ENCODE measurements around the gene DKK1.

DKK1 gene

DNA sequence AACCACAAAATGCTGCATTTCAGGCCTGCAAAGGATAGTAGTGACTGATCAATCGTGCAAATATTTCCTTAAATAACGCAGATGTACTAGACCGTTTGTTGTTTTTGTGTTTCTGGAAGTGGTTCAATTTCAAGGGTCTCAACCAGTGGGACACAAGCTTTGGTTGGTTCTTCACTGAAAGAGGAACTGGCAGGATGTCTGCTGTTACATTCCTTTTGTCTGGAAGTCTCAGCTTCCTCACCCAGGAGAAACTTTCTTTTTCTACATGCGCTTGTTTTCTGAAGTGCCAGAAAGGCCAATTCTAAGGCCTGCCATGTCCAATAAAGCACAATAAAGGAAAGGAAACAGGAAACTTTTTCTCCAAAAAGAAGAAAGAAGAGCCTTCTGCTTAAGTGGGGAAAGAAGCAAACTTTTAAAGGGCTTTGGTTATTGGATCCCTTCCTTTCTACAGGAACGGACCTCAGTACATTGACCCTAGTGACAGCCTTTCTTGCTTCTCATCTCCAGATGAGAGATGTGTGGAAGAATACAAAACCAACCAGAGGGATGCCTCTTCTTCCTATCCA, 4.1 kb downstream of the DKK1 start:
- no peak for DNase-seq
- Histone ChIP-seq H3K4me1 (peaks cover 0 to 20% (median 19%) of the 10 kb centered on the region in 4 donors), H3K36me3 (no peaks in the 10 kb centered on the region), H3K27ac (no peak overlapping the region), H3K9me3 (no peaks in the 10 kb centered on the region), H3K4me3 (no peak overlapping the region), H3K27me3 (peaks cover 0 to 17% of the 10 kb centered on the region in 2 donors)
- TF ChIP-seq, protein P1, sequence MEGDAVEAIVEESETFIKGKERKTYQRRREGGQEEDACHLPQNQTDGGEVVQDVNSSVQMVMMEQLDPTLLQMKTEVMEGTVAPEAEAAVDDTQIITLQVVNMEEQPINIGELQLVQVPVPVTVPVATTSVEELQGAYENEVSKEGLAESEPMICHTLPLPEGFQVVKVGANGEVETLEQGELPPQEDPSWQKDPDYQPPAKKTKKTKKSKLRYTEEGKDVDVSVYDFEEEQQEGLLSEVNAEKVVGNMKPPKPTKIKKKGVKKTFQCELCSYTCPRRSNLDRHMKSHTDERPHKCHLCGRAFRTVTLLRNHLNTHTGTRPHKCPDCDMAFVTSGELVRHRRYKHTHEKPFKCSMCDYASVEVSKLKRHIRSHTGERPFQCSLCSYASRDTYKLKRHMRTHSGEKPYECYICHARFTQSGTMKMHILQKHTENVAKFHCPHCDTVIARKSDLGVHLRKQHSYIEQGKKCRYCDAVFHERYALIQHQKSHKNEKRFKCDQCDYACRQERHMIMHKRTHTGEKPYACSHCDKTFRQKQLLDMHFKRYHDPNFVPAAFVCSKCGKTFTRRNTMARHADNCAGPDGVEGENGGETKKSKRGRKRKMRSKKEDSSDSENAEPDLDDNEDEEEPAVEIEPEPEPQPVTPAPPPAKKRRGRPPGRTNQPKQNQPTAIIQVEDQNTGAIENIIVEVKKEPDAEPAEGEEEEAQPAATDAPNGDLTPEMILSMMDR (IDR thresholded peaks at IDR 0.05), result no peak
- intact Hi-C loops (cut with DNase I; ENCODE audit: low total_unique reads), result no loop called here

DNA sequence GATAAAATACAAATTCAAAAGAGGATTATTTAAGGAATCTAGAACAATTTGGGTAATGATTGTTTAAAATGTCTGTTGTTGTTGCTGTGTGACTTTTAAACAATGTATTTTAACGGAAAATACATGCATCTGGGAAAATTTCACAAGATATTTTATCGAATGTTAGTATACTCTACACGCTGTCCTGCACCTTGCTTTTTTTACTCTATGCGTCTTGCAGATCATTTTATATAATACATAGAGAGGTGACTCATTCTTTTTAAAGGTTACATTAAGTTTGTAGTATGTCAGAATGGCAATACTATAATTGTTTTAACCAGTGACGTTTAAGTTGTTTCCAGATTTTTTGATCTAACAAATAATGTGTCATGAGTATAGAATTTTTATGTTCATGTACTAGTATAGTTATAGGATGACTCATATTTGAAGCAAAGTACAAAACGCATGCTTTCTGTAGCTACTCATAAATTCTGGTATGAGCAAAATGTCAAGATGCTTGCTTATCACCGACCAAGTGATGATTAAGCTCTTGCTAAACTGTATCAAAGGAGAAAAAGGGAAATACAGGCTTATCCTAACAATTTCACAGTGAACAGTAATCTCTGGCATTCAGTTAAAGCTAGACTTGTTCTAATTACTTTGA, 4.9 kb downstream of the DKK1 start:
- intact Hi-C loops (cut with DNase I; ENCODE audit: low total_unique reads), result no loop called here
- H3K4me1 ChIP-seq, result peaks cover 0 to 13% (median 12%) of the 10 kb centered on the region in 4 donors
- H3K36me3 ChIP-seq, result no peaks in the 10 kb centered on the region
- H3K9me3 ChIP-seq, result no peaks in the 10 kb centered on the region
- TF ChIP-seq, protein P1 (IDR thresholded peaks at IDR 0.05), result no peak
- no peak overlapping the region for H3K4me3 ChIP-seq
- H3K27ac ChIP-seq, result no peak overlapping the region
- H3K27me3 ChIP-seq, result peaks cover 0 to 11% of the 10 kb centered on the region in 2 donors
- no peak for DNase-seq

DNA sequence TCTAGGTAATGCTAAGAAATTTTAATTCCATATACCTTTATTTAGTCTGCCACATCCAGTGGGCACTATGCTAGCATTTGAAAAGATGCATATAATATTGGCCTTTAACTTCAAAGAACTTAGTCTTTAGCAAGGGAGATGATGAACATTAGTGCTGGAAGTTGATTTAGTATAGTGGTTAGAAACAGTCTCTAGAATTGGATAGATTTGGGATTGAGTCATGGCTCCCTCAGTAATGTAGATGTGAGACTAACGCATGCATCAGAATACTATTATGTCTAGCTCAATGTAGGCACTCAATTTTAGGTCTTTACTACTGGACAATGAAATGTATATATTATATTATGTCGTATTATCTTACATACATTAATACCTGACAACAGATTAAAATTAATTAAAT, 5.8 kb downstream of the DKK1 start:
- intact Hi-C loops (cut with DNase I; ENCODE audit: low total_unique reads), result loop anchor here (5.0 kb wide), 1 partner anchor 558 kb away; no protein-coding TSS in a partner anchor
- TF ChIP-seq, protein P1 (IDR thresholded peaks at IDR 0.05), result no peak
- H3K27ac ChIP-seq, result no peak overlapping the region

DNA sequence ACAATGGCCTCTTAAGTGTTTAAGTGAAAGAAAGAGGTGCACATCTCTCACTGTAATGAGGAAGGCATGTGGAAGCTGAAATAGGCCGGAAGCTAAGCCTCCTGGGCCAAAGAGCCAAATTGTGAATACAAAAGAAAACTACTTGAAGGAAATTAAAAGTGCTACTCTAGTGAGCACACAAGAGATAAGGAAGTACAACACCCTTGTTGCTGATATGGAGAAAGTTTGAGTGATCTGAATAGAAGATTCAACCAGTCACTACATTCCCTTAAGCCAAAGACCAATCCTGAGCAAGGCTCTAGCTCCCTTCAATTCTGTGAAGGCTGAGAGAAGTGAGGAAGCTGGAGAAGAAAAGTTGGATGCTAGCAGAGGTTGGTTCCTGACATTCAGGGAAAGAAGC, 8.2 kb downstream of the DKK1 start:
- no peaks in the 10 kb centered on the region for H3K4me1 ChIP-seq
- H3K36me3 ChIP-seq, result no peaks in the 10 kb centered on the region
- DNase-seq, result no peak
- H3K27ac ChIP-seq, result no peak overlapping the region
- H3K4me3 ChIP-seq, result no peak overlapping the region
- TF ChIP-seq, protein P1 (IDR thresholded peaks at IDR 0.05), result no peak
- intact Hi-C loops (cut with DNase I; ENCODE audit: low total_unique reads), result loop anchor here (5.0 kb wide), 1 partner anchor 560 kb away; no protein-coding TSS in a partner anchor
- no peaks in the 10 kb centered on the region for H3K9me3 ChIP-seq
- no peaks in the 10 kb centered on the region for H3K27me3 ChIP-seq

More for the DNA sequence above, 5.8 kb downstream of the DKK1 start:
- H3K27me3 ChIP-seq, result peaks cover 0 to 1% of the 10 kb centered on the region in 2 donors
- no peak overlapping the region for H3K4me3 ChIP-seq
- no peaks in the 10 kb centered on the region for H3K9me3 ChIP-seq
- no peaks in the 10 kb centered on the region for H3K36me3 ChIP-seq
- DNase-seq, result no peak
- H3K4me1 ChIP-seq, result peaks cover 0 to 3% (median 2%) of the 10 kb centered on the region in 4 donors

DNA sequence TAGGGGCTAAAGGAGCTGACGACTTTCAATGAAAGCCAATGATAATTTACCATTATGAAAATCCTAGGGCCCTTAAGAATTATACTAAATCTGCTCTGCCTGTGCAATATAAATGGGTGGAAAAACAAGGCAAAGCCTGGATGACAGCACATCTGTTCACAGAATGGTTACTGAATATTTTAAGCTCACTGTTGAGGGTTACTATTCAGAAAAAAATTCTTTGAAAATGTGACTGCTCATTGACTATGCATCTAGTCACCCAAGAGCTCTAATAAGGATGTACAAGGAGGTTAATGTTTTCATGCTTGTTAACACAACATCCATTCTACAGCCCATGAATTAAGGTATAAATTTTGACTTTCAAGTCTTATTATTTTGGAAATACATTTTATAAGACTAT, 8.9 kb downstream of the DKK1 start:
- Histone ChIP-seq H3K27me3 (no peaks in the 10 kb centered on the region), H3K4me3 (no peak overlapping the region), H3K27ac (no peak overlapping the region), H3K36me3 (no peaks in the 10 kb centered on the region), H3K4me1 (no peaks in the 10 kb centered on the region), H3K9me3 (no peaks in the 10 kb centered on the region)
- DNase-seq, result no peak
- intact Hi-C loops (cut with DNase I; ENCODE audit: low total_unique reads), result loop anchor here (5.0 kb wide), 1 partner anchor 561 kb away; no protein-coding TSS in a partner anchor
- TF ChIP-seq, protein P1 (IDR thresholded peaks at IDR 0.05), result no peak
